ENCODE data around the gene FUT2.

- TF ChIP-seq CTCF (IDR thresholded peaks at IDR 0.05; ENCODE audit: low read depth, low read length) (no peak), POLR2A (IDR thresholded peaks at IDR 0.05; ENCODE audit: extremely low read depth, insufficient read length) (no peak), MAX (IDR thresholded peaks at IDR 0.05; ENCODE audit: low read depth, low read length) (no peak), MYC (IDR thresholded peaks at IDR 0.05; ENCODE audit: low read depth, low read length) (no peak)
Measured at GRCh38 chr19:48651683-48652048, 44.1 kb upstream of the FUT2 start.
